Measurements from ENCODE around the gene SCT.

GRCh38 chr11:610146-610801 lies 16.7 kb downstream of the SCT start:
- TF ChIP-seq FOXM1 (IDR thresholded peaks at IDR 0.05; ENCODE audit: borderline replicate concordance, low read depth) (no peak), CREB1 (IDR thresholded peaks at IDR 0.05; ENCODE audit: low read depth) (no peak), YY1 (IDR thresholded peaks at IDR 0.05; ENCODE audit: low read depth) (no peak), TAF1 (IDR thresholded peaks at IDR 0.05; ENCODE audit: low read depth) (no peak), TEAD4 (IDR thresholded peaks at IDR 0.05) (no peak), TCF12 (IDR thresholded peaks at IDR 0.05; ENCODE audit: low read depth) (no peak), USF1 (IDR thresholded peaks at IDR 0.05) (no peak), RAD21 (IDR thresholded peaks at IDR 0.05; ENCODE audit: low read depth) (no peak), REST (IDR thresholded peaks at IDR 0.05; ENCODE audit: low read depth) (no peak)

All from Ishikawa (cell line).